GM19324 (cell line): ENCODE measurements around the gene SLX4IP.
"Not testable (repeated sequence)": the region's sequence is repeated elsewhere in the genome, so short reads cannot be mapped to it uniquely, and the experiment has no call there.

Experiments used
- ATAC-seq: cut with Tn5 transposase; IDR thresholded peaks from one replicate; pipeline ENCODE4 v1.9.1; 2021; ENCODE audit warnings: mild to moderate bottlenecking, moderate library complexity; ENCODE audit not compliant: unreplicated experiment, low FRiP score

SLX4IP gene

DNA sequence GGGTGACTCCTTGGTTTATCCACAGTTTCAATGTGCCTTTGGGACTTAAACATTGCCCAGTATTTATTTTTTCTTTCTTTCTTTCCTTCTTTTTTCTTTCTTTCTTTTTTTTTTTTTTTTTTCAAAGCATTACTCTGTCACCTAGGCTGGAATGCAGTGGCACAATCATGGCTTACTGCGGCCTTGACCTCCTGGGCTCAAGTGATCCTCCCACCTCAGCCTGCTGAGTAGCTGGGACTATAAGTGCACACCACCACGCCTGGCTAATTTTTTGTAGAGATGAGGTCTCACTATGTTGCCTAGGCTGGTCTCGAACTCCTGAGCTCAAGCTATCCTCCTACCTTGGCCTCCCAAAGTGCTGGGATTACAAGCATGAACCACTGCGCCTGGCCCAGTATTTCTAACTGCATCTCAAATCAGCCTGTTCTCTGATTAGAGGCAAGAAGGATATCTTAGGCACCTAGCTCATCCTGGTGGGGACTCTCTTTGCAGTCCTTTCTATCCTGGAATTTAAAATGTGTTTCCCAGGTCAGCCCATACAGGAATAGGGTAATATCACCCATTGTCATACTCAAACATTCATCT lies 182.5 kb downstream of the SLX4IP start:
- not testable (repeated sequence) for ATAC-seq

DNA sequence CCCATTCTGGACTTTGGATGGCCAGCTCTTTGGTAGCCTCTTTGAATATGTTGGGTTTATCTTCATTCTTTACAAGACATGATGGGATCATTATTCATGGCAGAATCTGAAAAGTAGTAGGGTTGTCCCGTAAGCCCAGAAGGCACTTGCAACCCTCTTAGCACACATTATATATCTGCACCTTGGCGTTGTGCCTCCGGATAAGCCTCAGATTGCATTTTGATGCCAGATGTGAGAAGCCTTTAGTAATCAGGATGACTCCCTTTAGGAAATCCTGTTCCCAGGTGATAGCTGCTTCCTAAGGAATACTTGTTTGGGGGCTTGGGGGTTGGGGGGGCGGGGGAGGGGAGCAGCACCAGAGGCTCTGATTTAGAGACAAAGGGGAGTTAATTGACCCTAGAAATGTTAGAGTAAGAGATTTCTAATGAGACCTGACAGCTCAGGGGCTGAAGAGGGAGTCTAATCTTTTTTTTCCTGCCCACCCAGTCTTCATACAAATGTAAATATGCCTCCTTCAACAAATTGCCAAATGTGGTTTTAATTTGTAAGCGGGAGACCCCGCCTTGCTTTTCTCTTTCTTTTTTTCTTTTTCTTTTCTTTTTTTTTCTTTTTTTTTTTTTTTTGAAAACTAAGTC lies 183.6 kb downstream of the SLX4IP start:
- no peak for ATAC-seq

DNA sequence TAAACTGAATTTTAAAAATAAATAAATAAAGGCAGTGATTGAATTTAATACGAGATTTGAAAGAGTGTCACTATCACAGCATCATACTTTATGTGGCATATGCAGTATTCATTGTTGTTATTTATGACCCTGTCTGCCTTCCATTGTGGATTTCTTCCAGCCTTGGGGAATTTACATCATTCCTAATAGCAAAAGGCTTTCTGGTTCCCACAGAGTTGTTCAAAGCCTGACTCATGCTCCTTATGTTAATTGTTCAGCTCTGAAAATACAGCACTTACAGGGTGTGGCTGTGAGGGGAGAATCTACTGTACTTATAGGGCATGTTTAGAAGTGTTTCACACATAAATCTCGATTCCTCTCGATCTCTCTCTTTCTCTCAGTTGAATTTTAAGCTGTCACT lies 184.3 kb downstream of the SLX4IP start:
- ATAC-seq, result no peak

DNA sequence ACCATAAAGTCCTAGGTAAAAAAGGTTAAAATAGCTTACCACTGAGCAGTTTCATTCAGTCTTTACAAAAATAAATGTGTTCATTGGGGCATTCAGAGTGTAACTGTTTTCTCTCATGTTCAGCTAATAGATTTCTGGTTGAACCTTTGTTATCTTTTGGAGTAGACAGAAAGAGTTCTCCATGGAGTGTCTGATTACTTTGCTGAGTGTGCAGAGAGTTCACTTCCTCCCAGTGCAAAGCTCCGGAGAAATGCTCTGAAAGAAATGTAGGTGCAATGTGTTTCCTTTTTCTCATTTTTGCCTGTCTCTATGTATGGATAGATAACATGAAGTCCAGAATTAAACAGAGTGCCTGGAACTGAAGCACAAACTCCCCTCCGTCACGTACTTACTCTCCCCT lies 186.0 kb downstream of the SLX4IP start:
- no peak for ATAC-seq

DNA sequence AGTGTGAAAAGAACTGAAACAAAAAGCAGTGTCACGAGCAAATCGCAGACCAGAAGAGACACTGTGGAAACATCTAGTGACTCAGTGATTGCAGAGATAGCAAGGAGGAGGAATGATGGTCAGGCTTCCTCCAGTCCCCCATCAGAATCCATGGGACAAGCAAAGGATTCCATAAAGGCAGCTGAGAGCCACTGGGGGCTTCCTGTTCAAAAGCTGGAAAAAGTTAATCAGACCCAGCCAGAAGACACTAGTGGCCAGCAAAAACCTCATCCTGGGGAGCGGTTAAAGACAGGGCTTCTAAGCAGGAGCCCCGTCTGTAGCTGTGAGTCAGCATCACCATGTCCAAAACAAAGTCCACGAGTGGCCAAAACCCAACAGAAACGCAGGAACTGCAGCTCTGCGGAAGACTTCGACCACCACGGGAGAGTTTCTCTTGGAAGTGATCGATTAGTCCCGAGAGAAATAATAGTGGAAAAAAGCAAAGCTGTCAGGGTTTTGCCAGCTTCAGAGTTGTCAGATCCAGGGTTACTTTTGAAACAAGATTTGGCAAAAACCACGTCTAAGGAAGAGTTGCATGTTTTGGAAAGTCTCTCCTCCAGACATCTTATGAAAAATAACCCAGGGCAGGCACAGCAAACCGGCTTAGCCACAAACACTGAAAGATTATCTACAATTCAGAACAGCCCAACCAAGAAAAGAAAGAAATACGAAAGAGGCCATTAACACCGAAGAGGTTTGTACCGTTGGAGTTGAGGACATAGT lies 187.7 kb downstream of the SLX4IP start:
- ATAC-seq, result no peak

DNA sequence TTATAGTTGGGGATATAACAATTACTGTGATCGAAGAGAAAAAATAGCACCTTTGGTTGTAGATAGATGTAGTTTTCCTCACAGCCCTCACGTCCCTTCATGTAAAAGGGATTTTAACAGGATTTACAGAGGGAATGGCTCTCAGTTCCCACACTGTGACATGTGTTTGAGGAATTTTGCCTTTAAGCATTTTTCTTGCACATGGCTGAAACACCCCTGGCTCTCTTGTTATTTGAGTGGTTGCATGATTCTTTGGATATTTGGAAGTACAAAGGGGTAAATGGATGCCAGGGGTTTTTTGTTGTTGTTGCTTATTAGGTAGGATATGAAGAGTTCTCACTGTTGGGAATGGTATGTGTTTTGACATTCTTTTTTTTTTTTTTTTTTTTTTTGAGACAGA lies 190.5 kb downstream of the SLX4IP start:
- ATAC-seq, result no peak

DNA sequence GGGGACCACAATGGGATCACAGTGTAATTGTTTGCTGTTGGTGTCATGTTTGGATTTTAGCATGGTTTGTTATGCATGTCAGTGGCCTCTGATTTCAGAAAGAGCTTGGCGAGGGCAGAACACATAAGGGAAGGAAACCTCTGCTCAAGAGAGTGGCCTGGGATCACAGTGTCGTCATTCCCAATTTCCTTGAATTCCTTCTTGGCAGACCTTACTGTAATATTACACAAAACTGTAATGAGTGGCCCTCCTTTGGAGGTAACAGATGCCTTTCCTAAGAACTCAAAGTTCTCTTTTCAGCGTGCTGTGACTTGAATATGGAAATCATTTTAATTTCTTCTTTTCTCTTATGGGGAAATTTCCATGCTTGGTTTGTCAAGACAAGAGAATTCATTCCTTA lies 191.8 kb downstream of the SLX4IP start:
- no peak for ATAC-seq

DNA sequence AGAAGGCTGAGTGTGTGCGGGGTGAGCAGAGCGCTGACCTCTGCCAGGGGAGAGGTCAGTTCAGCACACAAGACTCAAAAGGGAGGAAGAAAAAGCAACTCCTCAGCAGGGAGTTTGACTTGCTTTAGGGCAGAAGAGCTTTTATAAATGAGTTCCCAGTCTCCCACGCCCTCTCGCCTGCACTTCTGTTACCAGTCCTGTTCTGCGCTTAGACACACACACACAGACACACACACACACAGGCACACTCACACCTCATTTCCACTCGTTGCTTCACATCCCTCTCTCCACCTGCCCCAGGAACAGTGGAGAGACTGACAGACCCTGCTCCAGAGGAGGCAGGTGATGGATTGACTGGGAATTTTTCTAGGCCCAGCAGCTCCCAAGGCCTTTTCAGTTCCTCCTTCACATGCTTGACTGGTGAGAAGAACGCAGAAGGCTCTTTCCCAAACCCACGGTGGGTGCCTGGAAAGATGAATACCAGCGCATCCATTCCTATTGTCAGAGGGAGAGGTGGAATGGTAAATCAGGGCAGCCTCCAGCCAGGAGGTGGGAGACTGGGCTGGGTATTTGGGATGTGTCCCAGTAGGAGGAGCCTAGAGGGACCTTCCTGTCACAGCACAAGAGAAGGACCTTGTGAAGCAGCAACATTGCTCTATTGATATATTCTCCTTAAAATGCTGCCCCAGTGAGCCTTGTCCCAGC lies 195.0 kb downstream of the SLX4IP start:
- ATAC-seq, result no peak

DNA sequence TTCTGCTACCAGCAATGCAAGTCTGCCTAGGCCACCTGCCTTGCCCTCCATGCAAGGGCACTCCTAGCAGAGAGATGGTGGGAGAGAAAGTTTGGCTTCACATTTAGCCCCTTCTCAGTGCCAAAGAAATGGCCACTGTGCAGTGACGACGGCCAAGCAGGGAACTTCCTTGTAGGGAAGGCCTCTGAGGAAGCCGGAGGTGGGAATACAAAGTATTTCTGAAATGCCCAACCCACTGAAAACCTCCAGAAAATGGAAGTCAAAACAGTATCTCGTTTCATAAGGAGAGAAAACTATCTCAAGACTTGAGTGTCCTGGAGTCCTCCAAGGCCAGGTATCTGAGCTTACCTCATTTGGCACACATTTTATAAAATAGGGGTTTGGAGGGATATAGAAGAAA lies 196.0 kb downstream of the SLX4IP start:
- no peak for ATAC-seq

DNA sequence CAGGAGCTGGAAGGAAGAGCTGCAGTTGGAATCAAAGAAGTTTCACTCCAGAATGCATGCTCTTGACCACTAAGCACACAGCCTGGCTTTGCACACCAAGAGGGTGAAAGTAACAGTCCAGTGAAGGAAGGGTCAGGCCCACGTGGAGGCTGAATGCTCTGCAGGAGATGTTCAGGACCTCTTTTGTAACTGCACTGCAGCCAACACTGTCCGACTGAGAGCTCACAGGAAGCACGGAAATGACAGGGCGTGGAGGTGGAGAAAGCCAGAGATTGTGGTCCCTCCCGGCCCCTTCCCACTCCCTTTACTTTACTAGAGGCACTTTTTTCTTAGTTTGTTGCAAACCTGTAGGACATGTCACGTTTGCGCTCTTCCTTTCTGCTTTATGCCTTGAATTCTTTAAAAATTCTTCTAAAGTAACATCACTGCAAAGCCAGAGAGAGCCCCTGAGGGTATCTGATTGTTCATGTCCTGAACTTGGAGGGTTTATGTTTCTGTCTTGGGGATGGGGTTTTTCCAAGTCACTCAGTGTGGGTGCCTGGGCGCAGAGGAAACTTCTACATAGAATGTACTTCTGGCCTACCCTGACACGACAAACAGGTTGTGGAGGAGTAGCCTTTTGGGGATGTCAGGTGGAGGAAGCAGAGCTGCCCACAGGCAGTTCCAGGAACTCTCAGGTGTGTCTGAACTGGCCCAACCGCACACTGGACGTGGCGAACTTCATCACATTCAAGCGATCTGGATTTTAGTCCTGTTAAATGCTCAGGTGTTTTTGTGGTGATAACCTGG lies 197.8 kb downstream of the SLX4IP start:
- no peak for ATAC-seq

DNA sequence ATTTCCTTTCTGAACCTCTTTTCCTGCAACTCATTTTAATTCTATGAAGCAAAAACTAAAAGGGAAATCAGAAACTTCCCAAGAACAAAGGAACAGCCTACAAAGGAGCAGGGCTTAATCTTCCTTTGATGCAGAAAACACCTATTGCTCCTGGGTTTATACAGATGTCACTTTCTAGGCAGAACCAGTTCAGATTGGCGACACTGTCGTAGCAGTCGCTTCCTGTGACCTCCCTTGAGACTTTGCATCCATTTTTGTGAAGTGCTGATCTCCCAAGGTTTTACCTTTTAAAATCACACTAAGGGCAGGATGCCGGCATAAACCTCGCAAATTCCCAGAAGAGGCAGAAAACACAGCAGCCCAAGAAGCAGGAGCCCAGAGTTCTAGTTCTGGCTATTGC lies 198.6 kb downstream of the SLX4IP start:
- ATAC-seq, result no peak

DNA sequence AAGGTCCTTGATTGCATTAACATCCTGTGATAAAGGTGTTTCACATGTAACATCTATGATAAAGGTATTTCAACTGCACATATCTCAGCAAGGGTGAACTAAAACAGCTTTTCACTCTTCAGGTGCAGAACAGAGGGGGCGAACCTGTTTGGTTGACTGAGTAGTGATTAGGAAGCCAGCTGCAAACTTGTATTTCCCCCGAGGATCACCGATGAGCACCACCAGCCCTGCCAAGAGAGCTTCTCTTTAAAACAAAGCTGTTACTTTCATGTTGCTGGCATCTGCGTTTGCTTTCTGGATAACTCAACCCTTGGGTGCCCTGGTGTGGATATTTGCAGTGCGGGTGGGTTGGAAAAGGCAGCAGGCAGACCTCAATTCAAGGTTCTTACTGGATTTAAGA lies 199.1 kb downstream of the SLX4IP start:
- ATAC-seq, result no peak

DNA sequence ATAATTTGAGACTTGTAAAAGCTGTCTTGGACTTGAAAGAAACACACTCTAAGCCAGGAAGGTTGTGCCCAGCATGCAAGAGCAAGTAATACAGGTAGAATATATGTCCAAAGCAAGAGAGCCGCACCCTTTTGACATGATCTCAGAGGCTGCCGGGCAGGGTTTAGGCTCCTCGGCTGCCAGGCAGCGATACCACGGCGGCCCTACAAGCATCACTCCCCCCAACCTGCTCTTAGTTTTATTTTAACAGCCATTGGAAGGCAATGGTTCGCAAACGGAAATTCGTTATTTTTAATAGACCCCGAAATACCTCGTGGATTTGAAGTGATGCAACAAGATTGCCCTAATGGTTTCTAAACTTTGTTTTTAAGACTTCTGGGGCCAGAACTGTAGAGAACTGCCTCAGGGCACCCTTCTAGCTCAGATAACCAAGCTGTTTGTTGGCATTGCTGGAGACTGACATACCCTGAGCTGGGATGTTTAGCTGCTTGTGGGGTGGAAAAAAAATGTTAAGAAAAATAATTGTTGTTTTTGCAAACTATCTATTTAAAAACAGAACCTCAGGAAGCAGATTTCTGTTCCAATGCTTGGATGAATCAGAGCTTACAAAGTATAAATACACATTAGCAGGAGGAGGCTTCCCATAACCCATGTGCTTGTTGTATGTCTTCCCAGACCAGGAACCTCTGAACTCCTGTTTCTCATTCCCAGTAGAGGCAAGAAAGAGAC lies 199.7 kb downstream of the SLX4IP start:
- ATAC-seq, result no peak

DNA sequence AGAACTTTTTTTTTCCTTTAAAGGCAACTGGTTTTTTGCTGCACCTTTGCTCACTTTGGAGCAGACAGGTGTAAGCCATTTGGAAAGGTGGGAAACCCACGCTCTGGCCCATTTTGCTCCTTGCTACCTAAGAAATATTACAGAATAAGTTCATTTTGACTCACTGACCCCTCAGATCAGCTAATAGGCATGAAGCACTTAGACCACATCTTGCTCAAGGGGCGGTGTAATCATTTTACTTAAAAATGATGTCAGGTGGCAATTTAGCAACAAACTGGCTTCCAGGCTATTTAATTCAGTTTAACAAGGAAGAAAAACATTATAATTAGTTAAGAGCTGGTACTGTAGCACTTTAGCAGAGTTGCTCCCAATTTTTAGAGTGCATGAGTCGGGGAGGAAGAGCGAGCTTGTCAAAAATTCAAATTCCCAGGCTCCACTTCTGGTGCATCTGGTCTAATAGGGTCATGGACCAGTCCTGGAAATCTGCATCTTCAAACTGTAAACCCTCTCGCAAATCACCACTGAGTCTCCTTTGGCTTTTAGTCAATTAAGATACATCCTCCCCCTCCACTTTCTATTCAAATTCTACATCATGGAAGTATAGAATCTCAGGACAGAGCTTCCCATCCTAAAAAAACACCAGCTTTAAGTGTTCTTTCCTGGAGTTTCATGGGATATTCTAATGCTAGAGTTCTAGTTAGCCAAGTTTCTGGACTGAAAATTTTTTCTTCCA lies 200.5 kb downstream of the SLX4IP start:
- ATAC-seq, result no peak

DNA sequence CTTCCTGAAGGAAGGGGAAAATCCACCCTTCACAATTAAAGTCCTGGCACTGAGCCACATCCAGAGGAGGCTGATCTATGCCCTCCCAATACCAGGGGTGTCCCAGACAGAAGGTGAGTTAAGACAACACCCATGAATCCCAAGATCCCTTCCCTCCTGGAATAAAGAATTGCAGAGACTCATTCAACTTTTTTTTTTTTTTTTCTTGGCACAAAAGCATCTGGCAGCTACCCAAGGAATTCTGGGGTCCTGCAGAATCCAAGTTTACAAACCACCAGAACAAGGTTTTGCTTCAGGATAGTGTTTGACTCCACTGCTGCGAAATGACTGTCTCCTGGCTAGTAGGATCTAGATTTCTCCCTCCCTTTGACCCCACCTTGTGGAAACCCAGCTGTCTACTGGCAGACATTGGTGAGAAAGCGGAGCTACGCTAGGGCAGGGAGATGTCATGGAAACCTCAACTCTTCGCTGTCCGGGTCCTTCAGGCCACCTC lies 201.3 kb downstream of the SLX4IP start:
- no peak for ATAC-seq

DNA sequence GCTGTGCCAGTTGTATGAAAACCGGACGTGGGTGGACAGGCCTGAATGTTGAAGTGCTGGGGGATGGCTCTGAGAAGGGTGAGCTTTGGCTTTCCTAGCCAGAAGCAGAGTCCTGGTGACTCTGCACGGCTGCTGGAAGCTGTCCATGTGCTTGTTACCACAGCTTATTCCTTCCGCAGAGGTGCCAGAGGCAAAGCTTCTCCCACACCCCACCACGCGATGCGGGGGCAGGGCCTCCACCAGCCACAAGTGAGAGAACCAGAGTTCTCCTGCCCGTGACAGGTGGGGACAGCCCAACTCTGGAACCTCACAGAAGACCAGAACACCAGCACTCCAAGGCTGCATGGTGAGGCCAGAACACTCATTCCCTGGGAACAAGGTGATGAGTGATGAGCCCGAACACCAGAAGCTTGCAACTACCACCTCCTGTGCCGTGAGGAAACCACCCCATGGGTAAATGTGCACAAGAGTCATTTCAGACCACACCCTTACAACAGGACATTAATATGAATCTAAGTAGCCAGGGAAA lies 202.0 kb downstream of the SLX4IP start:
- no peak for ATAC-seq

DNA sequence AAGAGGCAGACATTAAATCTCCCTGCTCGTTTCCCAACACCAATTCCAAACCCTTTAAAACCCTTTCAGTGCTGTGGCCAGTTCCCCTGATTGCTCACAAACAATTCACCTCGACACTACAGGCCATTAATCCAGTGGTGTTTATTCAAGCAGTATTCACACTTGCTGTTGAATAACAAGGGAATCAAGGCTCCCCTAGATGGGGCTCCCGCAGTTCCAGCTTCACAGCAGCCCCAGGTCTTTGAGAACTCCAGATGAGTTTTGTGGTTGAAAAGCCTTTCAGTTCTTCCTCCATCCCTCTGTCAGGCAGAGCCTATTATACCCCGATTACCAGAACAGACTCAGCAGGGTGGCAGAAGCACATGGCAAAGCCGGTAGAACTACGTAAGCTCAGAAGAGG lies 202.5 kb downstream of the SLX4IP start:
- ATAC-seq, result no peak

DNA sequence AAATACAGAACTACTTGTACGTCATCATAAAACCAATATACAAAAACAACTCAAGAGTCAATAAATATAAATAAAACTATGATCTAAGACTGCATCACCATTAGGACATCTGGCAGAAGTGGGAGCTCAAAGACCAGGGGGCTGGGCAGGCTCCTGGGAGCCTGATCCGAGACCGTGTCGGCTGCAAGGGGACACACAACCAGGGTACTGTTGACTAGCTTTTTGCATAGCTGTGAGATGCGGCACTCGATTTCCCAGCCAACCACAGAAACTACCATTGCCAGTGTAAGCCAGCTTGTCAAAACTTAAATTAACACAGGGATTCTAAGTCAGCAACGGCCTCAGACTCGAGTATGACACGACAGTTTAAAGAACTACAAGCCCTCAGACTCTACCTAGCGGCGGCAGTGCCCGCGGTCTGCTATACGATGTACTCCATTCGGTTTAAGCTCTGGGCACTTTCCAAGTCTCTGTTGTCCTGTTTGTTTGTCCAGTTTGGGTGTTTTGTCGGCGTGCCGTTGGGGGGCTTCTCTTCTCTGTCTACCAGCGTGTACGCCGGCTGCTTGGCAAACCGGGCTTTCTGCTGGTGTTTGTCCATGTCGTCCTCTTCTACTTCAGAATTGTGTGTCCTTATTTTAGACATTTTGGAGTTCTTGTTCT lies 204.1 kb downstream of the SLX4IP start:
- ATAC-seq, result no peak
